GM23338 (cell line): ENCODE results near the gene OR51A7. TPM values are rescaled to one million over a fixed set of nuclear protein-coding genes. Genes with fewer than 3 reads are reported as not detected.

Experiments used
- ATAC-seq: fragments of 200-7000 bp; cut with Tn5 transposase; 3 replicates; pipeline ENCODE4 v1.9.1; 2020
- DNase-seq: peaks from one replicate; pipeline ENCODE4 v3.0.0-alpha.2; 2015; ENCODE audit warnings: low spot score
- H2AFZ ChIP-seq: fragments of 200-600 bp; sonication (generic); 2 replicates; pipeline ENCODE4 v1.8.0; 2016; ENCODE audit warnings: antibody characterized with exemption, mild to moderate bottlenecking, moderate library complexity
- H3F3A ChIP-seq: fragments of 200-600 bp; sonication (generic); replicated peaks from 2 replicates; pipeline ENCODE4 v1.8.0; 2017; ENCODE audit warnings: antibody characterized with exemption, mixed run types, low read depth
- H3K27ac ChIP-seq: fragments of 200-600 bp; sonication (generic); 2 replicates; pipeline ENCODE4 v1.6.1; 2016; ENCODE audit warnings: low read depth
- H3K27me3 ChIP-seq: fragments of 200-600 bp; sonication (generic); 2 replicates; pipeline ENCODE4 v1.8.0; 2016; ENCODE audit warnings: mild to moderate bottlenecking, mixed run types, moderate library complexity; ENCODE audit not compliant: insufficient read depth
- H3K36me3 ChIP-seq: fragments of 200-600 bp; sonication (generic); 2 replicates; pipeline ENCODE4 v1.8.0; 2016; ENCODE audit warnings: mild to moderate bottlenecking; ENCODE audit not compliant: insufficient read depth
- H3K4me1 ChIP-seq: fragments of 200-600 bp; sonication (generic); 2 replicates; pipeline ENCODE4 v1.8.0; 2016; ENCODE audit warnings: mild to moderate bottlenecking, moderate library complexity; ENCODE audit not compliant: insufficient read depth
- H3K4me2 ChIP-seq: fragments of 200-600 bp; sonication (generic); 2 replicates; pipeline ENCODE4 v1.7.1; 2017; ENCODE audit warnings: mixed run types
- H3K4me3 ChIP-seq: fragments of 200-600 bp; sonication (generic); 2 replicates; pipeline ENCODE4 v1.6.1; 2016; ENCODE audit warnings: mixed run types
- H3K79me2 ChIP-seq: fragments of 200-600 bp; sonication (generic); replicated peaks from 2 replicates; pipeline ENCODE4 v1.8.0; 2017; ENCODE audit warnings: mild to moderate bottlenecking; ENCODE audit not compliant: insufficient read depth
- H3K9me2 ChIP-seq: fragments of 200-600 bp; sonication (generic); 2 replicates; pipeline ENCODE4 v1.8.0; 2017; ENCODE audit not compliant: insufficient read depth
- H4K20me1 ChIP-seq: fragments of 200-600 bp; sonication (generic); replicated peaks from 2 replicates; pipeline ENCODE4 v1.8.0; 2017; ENCODE audit warnings: mild to moderate bottlenecking; ENCODE audit not compliant: insufficient read depth
- H3K27ac Mint-ChIP-seq: 2 replicates; pipeline ENCODE4 v1.8.0; 2020; ENCODE audit warnings: inconsistent platforms, mild to moderate bottlenecking, moderate library complexity, mixed read lengths
- H3K27me3 Mint-ChIP-seq: 3 replicates; pipeline ENCODE4 v1.8.0; 2022; ENCODE audit warnings: low read depth, mild to moderate bottlenecking, moderate library complexity, mixed read lengths, inconsistent platforms; ENCODE audit not compliant: insufficient read depth, poor library complexity
- H3K36me3 Mint-ChIP-seq: 3 replicates; pipeline ENCODE4 v1.8.0; 2021; ENCODE audit warnings: low read depth, mild to moderate bottlenecking, inconsistent platforms, moderate library complexity, mixed read lengths
- H3K4me1 Mint-ChIP-seq: 3 replicates; pipeline ENCODE4 v1.8.0; 2020; ENCODE audit warnings: mild to moderate bottlenecking, inconsistent platforms, mixed read lengths
- H3K4me3 Mint-ChIP-seq: 3 replicates; pipeline ENCODE4 v1.8.0; 2021; ENCODE audit warnings: moderate library complexity, mild to moderate bottlenecking, inconsistent platforms, mixed read lengths
- H3K9me3 Mint-ChIP-seq: 3 replicates; pipeline ENCODE4 v1.8.0; 2020; ENCODE audit warnings: moderate library complexity, mild to moderate bottlenecking, inconsistent platforms, mixed read lengths
- CREB1 ChIP-seq: fragments of 250-450 bp; sonication (Bioruptor Pico); IDR thresholded peaks from 2 replicates; pipeline ENCODE4 v1.5.0; 2020; ENCODE audit warnings: low read depth, mild to moderate bottlenecking, moderate library complexity
- CTCF ChIP-seq, 2 experiments: fragments of 200-600 bp in 1 of 2; sonication (generic) in 1 of 2; conservative IDR thresholded peaks; 2 replicates each; pipeline versions ENCODE4 v1.5.1 to v1.6.1; 2016 to 2017; ENCODE audit warnings: antibody characterized with exemption in 2 of 2, low read depth in 2 of 2, mild to moderate bottlenecking in 2 of 2, moderate library complexity in 1 of 2
- ETS1 ChIP-seq: IDR thresholded peaks from 2 replicates; pipeline ENCODE4 v1.6.1; 2016; ENCODE audit warnings: antibody characterized with exemption
- EZH2 ChIP-seq: fragments of 200-600 bp; sonication (generic); IDR thresholded peaks from one replicate; pipeline ENCODE4 v1.8.0; 2017; ENCODE audit warnings: antibody characterized with exemption, mild to moderate bottlenecking, low read depth; ENCODE audit not compliant: unreplicated experiment
- EZH2phosphoT487 ChIP-seq: fragments of 200-600 bp; sonication (generic); IDR thresholded peaks from one replicate; pipeline ENCODE4 v1.8.1; 2018; ENCODE audit warnings: antibody characterized with exemption; ENCODE audit not compliant: unreplicated experiment
- JUNB ChIP-seq: IDR thresholded peaks from one replicate; pipeline ENCODE4 v1.6.1; 2016; ENCODE audit warnings: antibody characterized with exemption; ENCODE audit not compliant: unreplicated experiment
- NANOG ChIP-seq: IDR thresholded peaks from 2 replicates; pipeline ENCODE4 v1.6.1; 2016; ENCODE audit warnings: antibody characterized with exemption, borderline replicate concordance
- POLR2AphosphoS5 ChIP-seq: IDR thresholded peaks from 2 replicates; pipeline ENCODE4 v1.6.1; 2016; ENCODE audit warnings: antibody characterized with exemption, low read depth
- REST ChIP-seq: IDR thresholded peaks from one replicate; pipeline ENCODE4 v1.6.1; 2018; ENCODE audit warnings: antibody characterized with exemption; ENCODE audit not compliant: unreplicated experiment
- STAT1 ChIP-seq: IDR thresholded peaks from one replicate; pipeline ENCODE4 v1.6.1; 2016; ENCODE audit warnings: antibody characterized with exemption; ENCODE audit not compliant: unreplicated experiment
- ZNF114 ChIP-seq: fragments of 250-450 bp; sonication (Bioruptor Pico); IDR thresholded peaks from 2 replicates; pipeline ENCODE4 v1.5.0; 2020; ENCODE audit warnings: mild to moderate bottlenecking, moderate library complexity
- ZNF331 ChIP-seq: fragments of 250-450 bp; sonication (Bioruptor Pico); IDR thresholded peaks from 2 replicates; pipeline ENCODE4 v1.5.0; 2020; ENCODE audit warnings: low read depth, mild to moderate bottlenecking, moderate library complexity
- polyA plus RNA-seq: library from polyadenylated mRNA; unstranded; fragments of >200 nt; fragmentation: Nextera tagmentation; extraction: Ambion mirVana; gene quantifications from 2 replicates; pipeline ENCODE4 v1.2.1, GENCODE V29; 2016
- total RNA-seq: library from RNA; depleted of rRNA; stranded (reverse); fragments of >200 nt; shearing (Covaris generic); gene quantifications from 2 replicates; pipeline ENCODE4 v1.2.3, GENCODE V29; 2014

OR51A7 gene
- total and polyA plus RNA-seq, 2 experiments from 2014 or later: not detected

- no peak for TF ChIP-seq REST
- no peak for TF ChIP-seq ZNF114 (CRISPR knock-in tag)
- no peak for TF ChIP-seq POLR2AphosphoS5
- TF ChIP-seq NANOG: no peak
- TF ChIP-seq ETS1: no peak
- TF ChIP-seq CTCF (conservative IDR thresholded peaks at IDR 0.05; ENCODE audit: low read depth in 2 of 2): no peak
- TF ChIP-seq JUNB: no peak
- TF ChIP-seq STAT1: no peak
- TF ChIP-seq EZH2: no peak
These were observed 21.0 kb upstream of the OR51A7 start (continued) for GRCh38 chr11:4882543-4882942.

GRCh38 chr11:4884361-4884760 is 19.2 kb upstream of the OR51A7 start:
- H3K27me3 ChIP-seq: no peaks in the 10 kb centered on the region
- no peaks in the 10 kb centered on the region for H3K36me3 ChIP-seq
- TF ChIP-seq ETS1 (no peak), REST (no peak), POLR2AphosphoS5 (no peak), CREB1 (CRISPR knock-in tag) (no peak), EZH2phosphoT487 (no peak), ZNF331 (CRISPR knock-in tag) (no peak)

More at GRCh38 chr11:4884361-4884760, 19.2 kb upstream of the OR51A7 start:
- H3K79me2 ChIP-seq: no peaks in the 10 kb centered on the region
- H3K36me3 Mint-ChIP-seq: no peaks in the 10 kb centered on the region
- DNase-seq (no peak), ATAC-seq (no peak)
- no peak overlapping the region for H3K4me3 Mint-ChIP-seq
- H3K27ac ChIP-seq: no peak overlapping the region
- H3K4me1 ChIP-seq: no peaks in the 10 kb centered on the region
- no peaks in the 10 kb centered on the region for H3F3A ChIP-seq
- H3K27me3 Mint-ChIP-seq: no peaks in the 10 kb centered on the region
- H4K20me1 ChIP-seq: no peaks in the 10 kb centered on the region
- H3K4me2 ChIP-seq: no peak overlapping the region
- no peaks in the 10 kb centered on the region; the same call in 1 of the 2 replicates for H3K9me2 ChIP-seq
- no peak overlapping the region for H3K27ac Mint-ChIP-seq
- H3K4me3 ChIP-seq: no peak overlapping the region
- H3K4me1 Mint-ChIP-seq: no peaks in the 10 kb centered on the region
- H3K9me3 Mint-ChIP-seq: no peaks in the 10 kb centered on the region
- no peak overlapping the region for H2AFZ ChIP-seq
